SW480 (cell line): ENCODE data around the gene CABP7.

Experiments used
- DNase-seq: peaks from one replicate; pipeline ENCODE4 v3.0.0-alpha.2; 2016; ENCODE audit warnings: low spot score

Gene CABP7

GRCh38 chr22:29702000-29702930, 17.5 kb upstream of the CABP7 start:
- no peak for DNase-seq

- DNase-seq = no peak
Observed at GRCh38 chr22:29702931-29703501, 16.8 kb upstream of the CABP7 start.

- no peak for DNase-seq
Observed at GRCh38 chr22:29703569-29704195, 16.1 kb upstream of the CABP7 start.

- no peak for DNase-seq
Observed at GRCh38 chr22:29704528-29705285, 15.1 kb upstream of the CABP7 start.

- DNase-seq = no peak
Observed at GRCh38 chr22:29705651-29706050, 14.2 kb upstream of the CABP7 start.

- no peak for DNase-seq
Observed at GRCh38 chr22:29706486-29706885, 13.3 kb upstream of the CABP7 start.

- no peak for DNase-seq
Observed at GRCh38 chr22:29707010-29707409, 12.8 kb upstream of the CABP7 start.

GRCh38 chr22:29707471-29707870, 12.3 kb upstream of the CABP7 start:
- DNase-seq = no peak

- DNase-seq = no peak
Observed at GRCh38 chr22:29710193-29710592, 9.6 kb upstream of the CABP7 start.

GRCh38 chr22:29710922-29711593, 8.7 kb upstream of the CABP7 start:
- DNase-seq = no peak

- no peak for DNase-seq
Observed at GRCh38 chr22:29712119-29712518, 7.7 kb upstream of the CABP7 start.

- no peak for DNase-seq
Observed at GRCh38 chr22:29713156-29713727, 6.6 kb upstream of the CABP7 start.

- no peak for DNase-seq
Observed at GRCh38 chr22:29715240-29715639, 4.6 kb upstream of the CABP7 start.

GRCh38 chr22:29715705-29716104, 4.1 kb upstream of the CABP7 start:
- DNase-seq = no peak

- peak; percentile 69 for DNase-seq
Observed at GRCh38 chr22:29716814-29717545, 2.8 kb upstream of the CABP7 start.

- no peak for DNase-seq
Observed at GRCh38 chr22:29717789-29718188, 2.0 kb upstream of the CABP7 start.

GRCh38 chr22:29718949-29719898, 579 bp upstream of the CABP7 start:
- no peak for DNase-seq

GRCh38 chr22:29720811-29721323, 1.1 kb downstream of the CABP7 start:
- no peak for DNase-seq

GRCh38 chr22:29722151-29722550, 2.3 kb downstream of the CABP7 start:
- DNase-seq = no peak
